ENCODE results near the gene ADAMTS12. TPM values are rescaled to one million over a fixed set of nuclear protein-coding genes. Genes with fewer than 3 reads are reported as not detected.

The ADAMTS12 gene
- total and polyA plus RNA-seq, 8 donors = 0.31 to 4.2 (median 0.40) TPM

GRCh38 chr5:33692980-33693379 is 198.8 kb downstream of the ADAMTS12 start:
- FAIRE-seq (no peak), ATAC-seq (no peak), DNase-seq (no peak)
- WGBS, 2 donors = 63 to 78% methylated on average over 2 of the region's 2 CpGs
- Histone ChIP-seq H3K9me3 (peaks cover 0 to 4% (median 0%) of the 10 kb centered on the region in 4 donors), H3K27me3 (no peaks in the 10 kb centered on the region), H3K4me1 (no peaks in the 10 kb centered on the region), H3K27ac (no peak overlapping the region), H3K36me3 (no peaks in the 10 kb centered on the region), H3K4me3 (no peak overlapping the region)
- intact Hi-C loops (cut with DNase I) = no loop called here
- TF ChIP-seq, protein P1, sequence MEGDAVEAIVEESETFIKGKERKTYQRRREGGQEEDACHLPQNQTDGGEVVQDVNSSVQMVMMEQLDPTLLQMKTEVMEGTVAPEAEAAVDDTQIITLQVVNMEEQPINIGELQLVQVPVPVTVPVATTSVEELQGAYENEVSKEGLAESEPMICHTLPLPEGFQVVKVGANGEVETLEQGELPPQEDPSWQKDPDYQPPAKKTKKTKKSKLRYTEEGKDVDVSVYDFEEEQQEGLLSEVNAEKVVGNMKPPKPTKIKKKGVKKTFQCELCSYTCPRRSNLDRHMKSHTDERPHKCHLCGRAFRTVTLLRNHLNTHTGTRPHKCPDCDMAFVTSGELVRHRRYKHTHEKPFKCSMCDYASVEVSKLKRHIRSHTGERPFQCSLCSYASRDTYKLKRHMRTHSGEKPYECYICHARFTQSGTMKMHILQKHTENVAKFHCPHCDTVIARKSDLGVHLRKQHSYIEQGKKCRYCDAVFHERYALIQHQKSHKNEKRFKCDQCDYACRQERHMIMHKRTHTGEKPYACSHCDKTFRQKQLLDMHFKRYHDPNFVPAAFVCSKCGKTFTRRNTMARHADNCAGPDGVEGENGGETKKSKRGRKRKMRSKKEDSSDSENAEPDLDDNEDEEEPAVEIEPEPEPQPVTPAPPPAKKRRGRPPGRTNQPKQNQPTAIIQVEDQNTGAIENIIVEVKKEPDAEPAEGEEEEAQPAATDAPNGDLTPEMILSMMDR (IDR thresholded peaks at IDR 0.05) = no peak

DNA sequence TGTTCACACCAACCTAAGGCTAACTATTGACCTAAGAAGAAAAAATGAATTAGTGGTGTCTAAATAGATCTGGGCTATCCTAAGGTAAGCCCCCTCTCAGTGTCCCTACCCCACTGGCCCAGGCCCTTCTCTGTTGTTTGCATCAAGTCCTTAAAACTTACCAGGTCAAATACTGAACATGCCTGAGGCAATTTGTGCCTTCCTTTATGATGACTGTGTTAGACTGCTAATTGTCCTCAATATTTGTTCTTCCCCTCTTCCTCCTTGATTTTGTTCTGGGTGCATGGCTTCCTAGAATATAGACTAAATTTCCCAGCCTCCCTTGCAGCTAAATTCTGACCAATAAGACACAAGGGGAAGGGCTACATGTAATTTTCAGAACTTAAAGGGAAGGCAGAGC is 199.9 kb downstream of the ADAMTS12 start:
- no peaks in the 10 kb centered on the region for H3K36me3 ChIP-seq
- intact Hi-C loops (cut with DNase I) = no loop called here
- peaks cover 0 to 4% (median 0%) of the 10 kb centered on the region in 4 donors for H3K9me3 ChIP-seq
- no peaks in the 10 kb centered on the region for H3K27me3 ChIP-seq
- H3K27ac ChIP-seq = no peak overlapping the region
- TF ChIP-seq, protein P1 (IDR thresholded peaks at IDR 0.05) = no peak
- H3K4me1 ChIP-seq = no peaks in the 10 kb centered on the region
- DNase-seq (no peak), FAIRE-seq (no peak), ATAC-seq (no peak)
- no peak overlapping the region for H3K4me3 ChIP-seq

- TF ChIP-seq, protein P1 (IDR thresholded peaks at IDR 0.05) = no peak
- no peak for FAIRE-seq
- intact Hi-C loops (cut with DNase I) = no loop called here
- peak in 1 of 4 donors; percentile 43 for ATAC-seq
- no peak overlapping the region for H3K27ac ChIP-seq
- no peaks in the 10 kb centered on the region for H3K4me1 ChIP-seq
- DNase-seq = no peak
- no peaks in the 10 kb centered on the region for H3K36me3 ChIP-seq
- peaks cover 0 to 4% (median 0%) of the 10 kb centered on the region in 4 donors for H3K9me3 ChIP-seq
- no peak overlapping the region for H3K4me3 ChIP-seq
- WGBS, 2 donors = 71 to 79% methylated on average over 9 of the region's 9 CpGs
- H3K27me3 ChIP-seq = no peaks in the 10 kb centered on the region
These were observed 201.2 kb downstream of the ADAMTS12 start for GRCh38 chr5:33690374-33691135.

DNA sequence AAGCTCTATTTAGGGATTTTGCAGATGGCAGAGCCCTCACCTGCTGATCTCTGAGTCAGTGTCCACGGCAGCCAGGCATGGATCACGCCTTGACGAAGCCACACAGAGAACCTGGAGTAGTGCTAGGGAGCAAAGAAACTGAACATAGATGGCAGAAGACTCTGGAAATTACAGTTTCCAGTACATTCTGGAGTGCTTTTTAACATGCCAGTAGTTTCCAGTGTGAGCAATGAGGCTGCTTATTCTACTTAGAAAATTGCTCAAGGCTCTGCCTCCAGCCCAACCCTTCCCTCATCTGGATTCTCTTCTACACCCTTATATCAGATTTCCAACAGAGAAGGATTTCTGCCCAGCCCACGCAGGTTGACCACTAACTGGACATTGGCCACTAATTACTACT is 203.3 kb downstream of the ADAMTS12 start:
- ATAC-seq = peak in 2 of 4 donors; percentile 41 to 53
- Histone ChIP-seq H3K4me3 (no peak overlapping the region), H3K9me3 (peaks cover 0 to 4% (median 0%) of the 10 kb centered on the region in 4 donors), H3K36me3 (no peaks in the 10 kb centered on the region), H3K4me1 (no peaks in the 10 kb centered on the region), H3K27ac (peak overlapping the region in 1 of 4 donors; percentile 15), H3K27me3 (no peaks in the 10 kb centered on the region)
- WGBS, 2 donors = 78 to 84% methylated on average over 4 of the region's 4 CpGs
- TF ChIP-seq, protein P1 (IDR thresholded peaks at IDR 0.05) = no peak
- intact Hi-C loops (cut with DNase I) = no loop called here
- DNase-seq = no peak
- FAIRE-seq = no peak

GRCh38 chr5:33688066-33688465 is 203.7 kb downstream of the ADAMTS12 start:
- no peak for DNase-seq
- intact Hi-C loops (cut with DNase I) = no loop called here
- WGBS, 2 donors = 59 to 75% methylated on average over 3 of the region's 3 CpGs
- Histone ChIP-seq H3K27ac (peak overlapping the region in 1 of 4 donors; percentile 15), H3K27me3 (no peaks in the 10 kb centered on the region), H3K4me1 (no peaks in the 10 kb centered on the region), H3K4me3 (no peak overlapping the region), H3K36me3 (no peaks in the 10 kb centered on the region), H3K9me3 (no peaks in the 10 kb centered on the region)
- TF ChIP-seq, protein P1 (IDR thresholded peaks at IDR 0.05) = no peak
- FAIRE-seq = no peak
- ATAC-seq = no peak
